ENCODE data around the gene NRXN3. TPM values are rescaled to one million over a fixed set of nuclear protein-coding genes. Genes with fewer than 3 reads are reported as not detected.
A peak's percentile ranks its signal among the peaks of the same experiment; 100 is the strongest.

Gene NRXN3
- total and polyA plus RNA-seq, 4 donors, result 1.5 to 16.6 (median 7.7) TPM

DNA sequence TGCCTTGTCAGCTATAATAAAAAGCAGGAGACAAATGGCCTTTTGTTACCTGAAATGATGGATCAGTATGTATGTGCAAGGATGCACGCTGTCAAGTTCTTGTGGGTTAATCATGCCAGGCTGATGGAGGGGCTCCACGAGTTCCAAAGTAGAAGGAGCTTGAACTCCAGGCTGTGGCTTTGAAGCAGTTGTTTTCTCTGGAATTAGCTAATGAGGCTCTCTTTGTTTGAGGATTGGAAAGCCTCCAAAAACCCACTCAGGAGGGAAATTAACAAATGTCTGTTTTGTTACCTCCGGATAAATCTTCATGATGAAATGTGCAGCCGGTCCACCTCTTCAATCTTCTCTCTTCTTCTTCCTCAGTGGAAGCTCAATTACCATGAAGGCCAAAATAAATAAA, 1435.7 kb downstream of the NRXN3 start:
- 71% methylated on average over 4 of the region's 4 CpGs for WGBS, 2 donors
- no peak for ATAC-seq (ENCODE audit: low FRiP score)

DNA sequence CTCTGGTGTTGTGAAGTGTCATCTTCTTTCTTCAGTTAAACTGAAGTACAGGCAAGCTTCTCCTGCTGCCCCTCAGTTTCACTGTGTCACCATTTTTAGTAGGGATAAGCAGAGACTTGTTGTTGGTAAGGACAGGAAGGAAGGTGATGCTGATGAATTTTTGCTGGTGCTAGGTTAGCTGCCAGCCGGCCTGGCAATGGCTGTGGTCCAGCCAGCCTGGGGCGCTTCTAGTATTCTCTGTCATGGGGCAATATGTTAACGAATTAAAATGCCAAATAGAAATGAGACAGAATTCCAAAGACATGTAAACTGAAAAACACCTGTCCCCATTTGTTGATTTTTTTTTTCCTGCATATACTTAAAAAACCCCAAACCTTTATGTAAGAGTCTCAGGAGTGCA, 1438.3 kb downstream of the NRXN3 start:
- intact Hi-C loops (cut with DNase I), result no loop called here
- H3K36me3 ChIP-seq (ENCODE audit: control insufficient read depth in 1 of 2, insufficient read depth in 2 of 2, low read length in 1 of 2), result no peaks in the 10 kb centered on the region
- H3K4me3 ChIP-seq (ENCODE audit: low read length in 2 of 2), result no peak overlapping the region
- H3K9me3 ChIP-seq (ENCODE audit: control insufficient read depth, low read length), result no peaks in the 10 kb centered on the region
- DNase-seq, result no peak
- no peaks in the 10 kb centered on the region for H3K27me3 ChIP-seq (ENCODE audit: control insufficient read depth in 1 of 2, insufficient read depth in 2 of 2, low read length in 1 of 2)
- 91% methylated on average over 3 of the region's 3 CpGs for WGBS, 2 donors
- no peak for ATAC-seq (ENCODE audit: low FRiP score)
- H3K4me1 ChIP-seq (ENCODE audit: control insufficient read depth in 1 of 2, insufficient read depth in 2 of 2, low read length in 2 of 2), result no peaks in the 10 kb centered on the region
- no peak overlapping the region for H3K27ac ChIP-seq (ENCODE audit: low read depth in 1 of 2, low read length in 2 of 2)

More for the DNA sequence above, 1435.7 kb downstream of the NRXN3 start:
- H3K4me3 ChIP-seq (ENCODE audit: low read length in 2 of 2), result no peak overlapping the region
- H3K4me1 ChIP-seq (ENCODE audit: control insufficient read depth in 1 of 2, insufficient read depth in 2 of 2, low read length in 2 of 2), result no peaks in the 10 kb centered on the region
- H3K9me3 ChIP-seq (ENCODE audit: control insufficient read depth, low read length), result no peaks in the 10 kb centered on the region
- intact Hi-C loops (cut with DNase I), result no loop called here
- no peak overlapping the region for H3K27ac ChIP-seq (ENCODE audit: low read depth in 1 of 2, low read length in 2 of 2)
- no peaks in the 10 kb centered on the region for H3K36me3 ChIP-seq (ENCODE audit: control insufficient read depth in 1 of 2, insufficient read depth in 2 of 2, low read length in 1 of 2)
- H3K27me3 ChIP-seq (ENCODE audit: control insufficient read depth in 1 of 2, insufficient read depth in 2 of 2, low read length in 1 of 2), result no peaks in the 10 kb centered on the region
- no peak for DNase-seq

DNA sequence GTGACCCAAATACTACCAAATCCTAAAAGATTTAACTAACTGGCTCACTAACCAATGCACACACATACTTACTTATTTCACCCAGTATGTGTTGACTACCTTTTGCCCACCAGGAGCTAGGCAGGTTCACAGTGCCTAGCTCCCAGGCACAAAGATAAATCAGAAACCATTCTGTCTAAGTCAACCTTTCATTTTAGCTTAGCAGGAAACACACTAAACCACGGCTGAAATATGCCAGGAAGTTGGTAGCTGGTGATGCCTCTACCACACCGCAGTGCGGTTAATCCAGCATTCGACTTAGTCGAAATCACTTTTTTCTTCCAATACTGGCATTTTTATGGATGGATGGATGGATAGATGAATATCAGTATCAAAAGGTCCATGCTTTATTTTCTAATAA, 1443.5 kb downstream of the NRXN3 start:
- Histone ChIP-seq H3K4me3 (ENCODE audit: low read length in 2 of 2) (no peak overlapping the region), H3K4me1 (ENCODE audit: control insufficient read depth in 1 of 2, insufficient read depth in 2 of 2, low read length in 2 of 2) (no peaks in the 10 kb centered on the region), H3K27me3 (ENCODE audit: control insufficient read depth in 1 of 2, insufficient read depth in 2 of 2, low read length in 1 of 2) (no peaks in the 10 kb centered on the region), H3K9me3 (ENCODE audit: control insufficient read depth, low read length) (no peaks in the 10 kb centered on the region), H3K27ac (ENCODE audit: low read depth in 1 of 2, low read length in 2 of 2) (no peak overlapping the region), H3K36me3 (ENCODE audit: control insufficient read depth in 1 of 2, insufficient read depth in 2 of 2, low read length in 1 of 2) (no peaks in the 10 kb centered on the region)
- 68 to 90% methylated on average over 5 of the region's 5 CpGs for WGBS, 2 donors
- ATAC-seq (ENCODE audit: low FRiP score) (no peak), DNase-seq (no peak)
- intact Hi-C loops (cut with DNase I), result no loop called here

DNA sequence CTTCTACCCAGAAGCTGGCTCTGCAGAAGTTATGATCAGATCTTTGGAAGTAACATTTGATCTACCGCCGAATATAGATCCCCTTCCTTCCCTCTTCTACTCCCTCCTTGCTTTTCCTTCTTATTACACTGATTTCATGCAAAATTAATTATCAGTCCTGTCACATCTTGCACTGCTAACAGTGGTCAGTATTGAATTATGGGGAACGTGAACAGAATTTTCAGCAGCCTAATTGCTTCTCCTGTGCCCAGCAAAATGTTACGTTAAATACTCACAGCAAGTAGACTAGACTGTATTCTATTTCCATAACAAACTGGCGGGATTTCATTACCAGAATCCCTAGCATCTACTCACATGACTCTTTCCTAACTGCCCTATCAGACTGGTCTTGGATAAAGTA, 1444.3 kb downstream of the NRXN3 start:
- no peak overlapping the region for H3K4me3 ChIP-seq (ENCODE audit: low read length in 2 of 2)
- intact Hi-C loops (cut with DNase I), result no loop called here
- no peak overlapping the region for H3K27ac ChIP-seq (ENCODE audit: low read depth in 1 of 2, low read length in 2 of 2)
- 90 to 91% methylated on average over 5 of the region's 5 CpGs for WGBS, 2 donors
- no peak for ATAC-seq (ENCODE audit: low FRiP score)
- no peaks in the 10 kb centered on the region for H3K36me3 ChIP-seq (ENCODE audit: control insufficient read depth in 1 of 2, insufficient read depth in 2 of 2, low read length in 1 of 2)
- no peaks in the 10 kb centered on the region for H3K4me1 ChIP-seq (ENCODE audit: control insufficient read depth in 1 of 2, insufficient read depth in 2 of 2, low read length in 2 of 2)
- H3K9me3 ChIP-seq (ENCODE audit: control insufficient read depth, low read length), result no peaks in the 10 kb centered on the region
- no peaks in the 10 kb centered on the region for H3K27me3 ChIP-seq (ENCODE audit: control insufficient read depth in 1 of 2, insufficient read depth in 2 of 2, low read length in 1 of 2)
- no peak for DNase-seq

DNA sequence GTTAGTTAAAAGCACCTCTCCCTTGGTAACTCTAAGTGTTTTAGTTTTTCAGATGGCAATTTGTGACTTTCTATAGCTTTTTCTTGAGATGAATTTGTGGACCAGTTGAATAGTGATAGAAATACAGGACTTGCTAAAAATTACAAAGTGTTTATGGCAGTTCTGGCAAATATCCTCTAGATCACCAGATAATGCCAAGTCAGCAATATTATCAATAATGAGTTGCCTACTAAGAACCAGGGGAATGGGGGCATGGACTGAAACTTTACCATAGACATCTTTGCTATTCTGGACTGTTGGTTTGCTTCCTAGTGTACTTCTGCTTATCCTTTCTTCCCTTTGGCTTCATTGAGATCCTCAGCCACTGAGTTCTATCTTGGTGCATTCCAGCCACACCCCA, 1456.9 kb downstream of the NRXN3 start:
- ATAC-seq (ENCODE audit: low FRiP score) (no peak), DNase-seq (no peak)
- H3K9me3 ChIP-seq (ENCODE audit: control insufficient read depth, low read length), result no peaks in the 10 kb centered on the region
- H3K27me3 ChIP-seq (ENCODE audit: control insufficient read depth in 1 of 2, insufficient read depth in 2 of 2, low read length in 1 of 2), result no peaks in the 10 kb centered on the region
- no peaks in the 10 kb centered on the region for H3K36me3 ChIP-seq (ENCODE audit: control insufficient read depth in 1 of 2, insufficient read depth in 2 of 2, low read length in 1 of 2)
- H3K27ac ChIP-seq (ENCODE audit: low read depth in 1 of 2, low read length in 2 of 2), result no peak overlapping the region
- no peak overlapping the region for H3K4me3 ChIP-seq (ENCODE audit: low read length in 2 of 2)
- intact Hi-C loops (cut with DNase I), result no loop called here
- H3K4me1 ChIP-seq (ENCODE audit: control insufficient read depth in 1 of 2, insufficient read depth in 2 of 2, low read length in 2 of 2), result no peaks in the 10 kb centered on the region

DNA sequence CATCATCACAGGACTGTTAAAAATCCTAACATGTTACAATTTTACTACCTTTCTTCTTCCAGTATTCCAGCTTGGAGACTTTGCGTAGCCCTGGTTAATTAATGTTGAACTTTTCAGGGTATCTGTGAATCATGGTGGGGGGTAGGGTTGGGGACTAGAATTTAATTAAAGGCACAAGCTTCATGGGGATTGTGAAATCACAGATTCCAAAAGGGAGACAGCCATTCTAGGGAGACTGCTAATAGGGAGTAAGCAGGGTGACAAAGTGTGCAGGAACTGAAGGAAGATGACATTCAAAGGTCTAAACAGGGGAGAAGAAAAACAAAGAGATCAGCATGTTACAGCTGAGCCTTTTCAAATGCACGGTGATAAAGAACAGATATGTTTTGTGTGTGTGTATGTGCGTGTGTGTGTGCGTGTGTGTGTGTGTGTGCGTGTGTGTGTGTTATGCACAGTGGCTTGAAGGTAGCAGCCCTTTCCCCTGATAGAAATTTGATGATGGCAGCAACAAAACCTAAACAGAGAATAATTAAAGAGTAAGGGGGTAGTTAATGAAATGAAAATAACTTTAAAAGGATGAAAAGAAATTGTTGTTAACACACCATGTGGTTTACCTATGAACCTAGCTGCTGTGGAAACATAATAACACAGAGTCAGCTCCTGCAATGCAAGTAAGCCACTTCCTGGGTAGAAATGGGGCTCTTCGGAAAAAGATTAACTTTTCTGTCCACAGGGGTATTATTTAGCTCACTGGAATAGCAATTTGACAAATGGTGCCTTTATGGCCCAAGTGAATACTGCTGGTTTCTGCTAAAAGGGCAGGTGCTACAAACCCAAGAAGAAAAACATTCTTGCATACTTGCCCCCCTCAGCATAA, 1459.5 kb downstream of the NRXN3 start:
- WGBS, 2 donors, result 74 to 77% methylated on average over 5 to 6 of the region's 6 CpGs
- Histone ChIP-seq H3K27ac (ENCODE audit: low read depth in 1 of 2, low read length in 2 of 2) (no peak overlapping the region), H3K4me1 (ENCODE audit: control insufficient read depth in 1 of 2, insufficient read depth in 2 of 2, low read length in 2 of 2) (no peaks in the 10 kb centered on the region), H3K27me3 (ENCODE audit: control insufficient read depth in 1 of 2, insufficient read depth in 2 of 2, low read length in 1 of 2) (no peaks in the 10 kb centered on the region), H3K4me3 (ENCODE audit: low read length in 2 of 2) (no peak overlapping the region), H3K9me3 (ENCODE audit: control insufficient read depth, low read length) (no peaks in the 10 kb centered on the region), H3K36me3 (ENCODE audit: control insufficient read depth in 1 of 2, insufficient read depth in 2 of 2, low read length in 1 of 2) (no peaks in the 10 kb centered on the region)
- ATAC-seq (ENCODE audit: low FRiP score) (no peak), DNase-seq (no peak)
- intact Hi-C loops (cut with DNase I), result no loop called here

DNA sequence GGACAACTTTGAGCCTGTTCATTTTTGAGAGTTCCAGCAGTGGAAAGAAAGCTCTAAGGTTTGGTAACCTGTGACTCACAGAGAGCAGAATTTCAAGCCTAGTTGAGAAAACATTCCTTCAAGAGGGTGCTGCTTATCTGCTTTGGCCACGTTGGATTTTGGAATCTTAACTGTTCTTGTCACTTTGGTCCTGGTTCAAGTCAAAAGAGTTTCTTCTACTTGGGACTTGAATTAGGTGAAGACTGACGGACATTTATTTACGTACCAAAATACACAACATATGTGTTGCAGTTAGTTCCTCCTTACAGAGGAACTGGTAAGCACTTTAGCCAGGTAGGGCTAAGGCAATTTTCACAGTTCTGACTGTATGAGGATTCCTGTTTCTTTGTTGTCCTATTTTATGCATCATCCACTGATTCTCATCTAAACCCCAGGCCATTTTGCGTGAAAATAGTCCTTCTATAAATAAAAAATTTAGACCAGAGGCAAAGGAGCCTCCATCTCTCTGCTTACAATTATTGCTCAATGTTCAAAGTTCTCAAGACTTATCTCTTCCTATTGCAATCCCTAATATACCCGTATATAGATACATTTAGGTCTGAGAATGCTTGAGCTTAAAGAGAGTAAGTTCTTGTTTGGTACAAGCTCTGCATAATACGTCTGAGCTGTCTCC, 1460.3 kb downstream of the NRXN3 start:
- Histone ChIP-seq H3K27ac (ENCODE audit: low read depth in 1 of 2, low read length in 2 of 2) (no peak overlapping the region), H3K36me3 (ENCODE audit: control insufficient read depth in 1 of 2, insufficient read depth in 2 of 2, low read length in 1 of 2) (no peaks in the 10 kb centered on the region), H3K4me3 (ENCODE audit: low read length in 2 of 2) (no peak overlapping the region), H3K9me3 (ENCODE audit: control insufficient read depth, low read length) (no peaks in the 10 kb centered on the region), H3K27me3 (ENCODE audit: control insufficient read depth in 1 of 2, insufficient read depth in 2 of 2, low read length in 1 of 2) (no peaks in the 10 kb centered on the region), H3K4me1 (ENCODE audit: control insufficient read depth in 1 of 2, insufficient read depth in 2 of 2, low read length in 2 of 2) (no peaks in the 10 kb centered on the region)
- intact Hi-C loops (cut with DNase I), result no loop called here
- ATAC-seq (ENCODE audit: low FRiP score) (no peak), DNase-seq (no peak)
- 65 to 66% methylated on average over 6 of the region's 6 CpGs for WGBS, 2 donors

DNA sequence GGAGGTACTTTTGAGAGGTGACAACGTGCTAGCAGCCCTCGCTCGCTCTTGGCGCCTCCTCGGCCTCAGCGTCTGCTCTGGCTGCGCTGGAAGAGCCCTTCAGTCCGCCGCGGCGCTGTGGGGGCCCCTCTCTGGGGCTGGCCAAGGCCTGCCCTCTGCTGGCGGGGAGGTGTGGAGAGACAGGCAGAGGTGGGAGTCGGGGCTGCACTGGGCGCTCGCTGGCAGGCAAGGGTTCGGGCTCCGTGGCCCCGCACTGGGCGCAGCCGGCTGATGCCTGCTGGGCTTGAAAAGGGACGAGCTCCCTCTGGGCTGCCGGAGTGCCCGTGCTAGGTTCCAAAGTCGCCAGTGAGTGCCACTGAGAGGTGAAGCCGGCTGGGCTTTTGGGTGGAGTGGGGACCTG, 1461.1 kb downstream of the NRXN3 start:
- Histone ChIP-seq H3K4me3 (ENCODE audit: low read length in 2 of 2) (no peak overlapping the region), H3K4me1 (ENCODE audit: control insufficient read depth in 1 of 2, insufficient read depth in 2 of 2, low read length in 2 of 2) (no peaks in the 10 kb centered on the region), H3K36me3 (ENCODE audit: control insufficient read depth in 1 of 2, insufficient read depth in 2 of 2, low read length in 1 of 2) (no peaks in the 10 kb centered on the region), H3K27me3 (ENCODE audit: control insufficient read depth in 1 of 2, insufficient read depth in 2 of 2, low read length in 1 of 2) (no peaks in the 10 kb centered on the region), H3K27ac (ENCODE audit: low read depth in 1 of 2, low read length in 2 of 2) (no peak overlapping the region), H3K9me3 (ENCODE audit: control insufficient read depth, low read length) (no peaks in the 10 kb centered on the region)
- ATAC-seq (ENCODE audit: low FRiP score), result peak; percentile 52
- DNase-seq, result no peak
- intact Hi-C loops (cut with DNase I), result no loop called here
- WGBS, 2 donors, result 89 to 98% methylated on average over 24 to 25 of the region's 25 CpGs
